Activated T-cell treated with anti-CD3 and anti-CD28 coated beads for 1 hour (primary cell): ENCODE measurements around the gene DPP4.

ENCODE experiments used
- DNase-seq: peaks from one replicate; pipeline ENCODE4 v3.0.0-alpha.2; 2020; ENCODE audit warnings: low read depth

The DPP4 gene

DNA sequence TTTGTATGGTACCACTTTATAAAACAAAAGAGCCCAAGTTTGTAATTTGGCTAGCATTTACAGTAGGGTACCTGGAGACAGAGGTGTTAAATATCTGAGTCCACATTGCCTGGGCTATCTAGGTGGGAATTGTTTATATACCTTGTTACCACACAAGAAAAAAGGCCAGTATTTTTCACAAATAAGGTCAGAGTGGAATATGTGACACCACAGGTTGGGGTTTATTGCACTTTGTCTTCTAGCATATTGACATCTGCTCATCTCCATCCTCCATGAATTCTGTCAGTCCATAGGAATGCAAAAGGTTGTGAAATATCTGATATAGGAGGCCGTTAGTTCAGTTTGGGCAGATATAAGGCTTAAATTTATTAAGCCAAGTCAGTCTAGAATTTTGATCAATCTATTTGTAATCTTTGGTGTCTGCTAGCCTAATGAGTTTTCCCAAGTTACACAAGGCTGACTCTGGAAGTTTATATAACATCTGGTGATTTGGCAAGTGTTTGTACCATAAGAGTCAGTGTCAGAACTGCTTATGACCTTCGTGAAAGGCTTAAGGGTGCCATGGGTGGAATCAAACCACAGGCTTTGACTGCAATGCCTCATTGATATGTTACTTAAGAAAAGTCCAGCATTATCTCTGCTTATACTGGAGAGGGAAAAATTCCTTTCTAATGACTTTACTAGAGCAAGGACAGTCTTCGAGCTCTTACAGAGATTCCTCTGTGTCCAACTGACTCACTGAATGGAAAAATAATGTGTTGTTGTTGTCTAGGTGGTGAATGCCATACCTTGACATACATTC lies 11.3 kb upstream of the DPP4 start:
- DNase-seq: no peak

DNA sequence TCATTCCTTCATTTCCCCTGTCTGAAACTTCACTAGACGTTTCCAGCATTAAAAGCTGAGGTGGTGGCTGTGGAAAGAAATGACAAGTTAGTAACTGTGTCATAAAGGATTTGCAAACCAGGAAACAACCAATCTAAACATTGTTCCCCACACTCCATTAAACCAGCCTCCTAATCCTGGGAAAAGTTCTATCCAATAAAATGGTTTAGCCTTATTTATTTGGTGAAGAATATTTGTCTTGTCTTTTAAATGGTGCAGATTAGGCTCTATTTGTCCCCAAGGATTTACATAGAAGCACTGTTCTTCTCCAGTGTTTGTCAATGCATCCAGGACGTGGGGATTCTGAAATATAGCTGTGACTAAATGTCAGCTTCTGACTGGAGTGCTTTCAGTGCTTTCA lies 10.5 kb upstream of the DPP4 start:
- no peak for DNase-seq

- no peak for DNase-seq
Observed at GRCh38 chr2:162082681-162083080, 8.7 kb upstream of the DPP4 start.

DNA sequence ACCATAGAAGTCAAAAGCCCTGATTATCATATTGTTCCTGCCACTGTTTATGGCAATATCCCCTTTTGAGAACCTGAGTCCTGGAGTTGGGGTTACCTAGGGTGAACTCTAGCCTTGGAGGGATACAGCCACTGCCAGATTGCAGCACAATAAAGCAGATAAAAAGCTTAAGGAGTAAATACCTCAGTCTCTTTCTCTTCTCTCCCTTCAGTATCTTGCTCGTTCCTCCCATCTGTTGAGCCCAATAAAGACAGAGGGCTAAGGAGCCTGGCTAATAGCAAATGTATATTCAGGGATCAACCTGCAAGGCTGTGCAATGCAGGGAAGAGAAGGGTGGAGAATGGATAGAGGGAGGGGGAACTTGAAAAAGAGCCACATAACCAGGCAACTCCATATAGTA lies 8.0 kb upstream of the DPP4 start:
- no peak for DNase-seq

DNA sequence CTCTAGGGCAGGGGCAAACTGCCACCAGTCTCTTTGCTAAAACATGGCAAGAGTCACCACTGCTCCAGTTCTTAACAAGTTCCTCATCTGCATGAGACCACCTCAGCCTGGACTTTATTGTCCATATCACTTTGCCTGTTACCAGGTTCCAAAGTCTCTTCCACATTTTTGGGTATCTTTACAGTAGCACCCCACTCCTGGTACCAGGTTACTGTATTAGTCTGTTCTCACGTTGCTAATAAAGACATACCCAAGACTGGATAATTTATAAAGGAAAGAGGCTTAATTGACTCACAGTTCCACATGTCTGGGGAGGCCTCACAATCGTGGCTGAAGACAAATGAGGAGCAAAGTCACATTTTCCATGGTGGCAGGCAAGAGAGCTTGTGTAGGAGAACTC lies 5.5 kb upstream of the DPP4 start:
- no peak for DNase-seq

- DNase-seq: no peak
Observed at GRCh38 chr2:162075689-162076132, 1.7 kb upstream of the DPP4 start.

DNA sequence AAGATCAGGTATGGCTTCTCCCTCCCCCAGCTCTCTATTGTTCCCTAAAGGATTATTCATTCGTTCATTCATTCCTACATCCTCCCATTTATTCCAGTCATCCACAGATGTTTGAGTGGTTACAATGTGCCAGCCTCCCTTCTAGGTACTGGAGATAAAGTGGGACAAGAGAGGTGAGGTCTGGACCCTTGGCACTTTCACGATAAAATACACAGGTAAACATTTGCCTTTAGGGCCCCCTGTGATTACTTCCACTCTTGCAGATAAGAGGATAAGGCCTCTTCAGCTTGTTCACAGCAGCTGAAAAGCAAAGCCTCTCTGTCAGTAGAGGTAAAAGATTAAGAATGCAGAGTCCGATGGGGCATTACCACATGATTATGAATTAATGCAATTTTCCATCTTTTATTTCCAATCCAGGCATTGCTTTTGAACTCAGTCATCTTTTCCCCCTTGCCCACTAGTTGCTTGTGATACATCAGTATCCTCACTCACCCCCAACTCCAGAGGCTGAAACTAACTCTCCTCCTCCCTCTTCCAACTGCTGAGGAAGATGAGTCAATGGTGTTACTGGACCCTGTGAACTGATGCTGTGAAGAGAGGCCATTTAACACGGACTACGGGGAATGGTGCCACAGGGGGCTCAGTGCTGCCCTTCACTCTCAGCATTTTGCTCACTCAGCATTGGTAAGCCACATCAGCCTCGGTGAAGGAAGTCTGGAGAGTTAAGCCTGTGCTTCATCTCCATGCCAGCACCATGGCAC lies 1.1 kb upstream of the DPP4 start:
- DNase-seq: no peak

GRCh38 chr2:162074632-162074895 lies 549 bp upstream of the DPP4 start:
- DNase-seq: no peak

GRCh38 chr2:162072976-162073887 lies 783 bp downstream of the DPP4 start:
- peak; percentile 21 for DNase-seq

DNA sequence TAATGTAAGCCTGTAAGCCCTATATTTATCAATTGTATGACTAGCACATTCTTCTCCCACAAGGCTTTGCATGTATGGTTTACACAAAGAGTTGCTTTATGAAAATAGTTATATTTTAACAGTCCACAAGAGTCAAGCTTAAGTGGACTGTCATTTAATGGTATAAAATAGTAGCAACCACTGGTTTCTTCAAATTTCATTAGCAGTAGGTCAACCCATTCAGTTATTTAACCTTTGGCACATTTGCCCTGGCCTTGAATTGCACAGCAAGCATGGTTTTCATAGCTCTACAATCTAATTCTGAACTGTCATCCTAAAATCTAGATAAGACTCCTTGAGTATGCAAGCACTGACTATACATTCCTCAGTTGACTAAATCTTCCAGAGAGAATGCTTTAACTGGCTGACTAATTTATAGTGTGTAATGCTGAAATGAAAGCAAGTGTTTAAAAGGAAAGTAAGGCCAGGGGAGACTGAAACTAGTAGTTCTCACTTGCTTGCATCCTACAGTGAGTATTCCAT lies 1.8 kb downstream of the DPP4 start:
- DNase-seq: no peak

GRCh38 chr2:162071001-162071400 lies 3.0 kb downstream of the DPP4 start:
- no peak for DNase-seq

DNA sequence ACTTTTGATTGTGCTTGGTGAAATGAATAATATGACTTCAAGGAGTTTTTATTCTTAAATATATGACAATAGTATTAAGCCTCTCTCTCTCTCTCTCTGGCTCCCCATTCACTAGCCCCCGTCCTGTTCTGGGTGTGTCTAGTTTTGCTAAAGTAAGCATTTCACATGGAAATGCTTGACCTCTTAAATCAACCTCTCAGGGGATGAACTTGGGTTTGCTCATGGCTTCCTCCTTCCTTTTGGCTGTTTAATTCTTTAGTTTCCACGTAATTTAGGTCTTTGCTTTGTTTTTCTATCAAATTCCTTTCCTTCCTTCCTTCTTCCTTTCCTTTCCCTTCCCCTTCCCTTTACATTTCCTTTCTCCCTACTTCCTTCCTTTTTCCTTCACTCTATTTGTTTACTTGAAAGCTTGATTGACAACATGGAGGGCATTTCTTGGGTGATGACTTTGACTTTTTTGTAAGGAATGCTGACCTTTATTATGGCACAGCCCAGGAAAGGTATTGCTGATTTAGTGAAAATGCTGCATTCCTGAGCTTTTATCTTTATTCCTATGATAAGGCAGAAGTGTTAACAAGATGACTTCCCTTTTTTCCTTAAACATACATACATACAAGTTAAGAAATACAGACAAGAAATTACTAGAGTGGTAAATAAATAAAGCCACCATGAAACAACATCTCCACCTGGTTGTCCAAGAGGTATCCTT lies 3.6 kb downstream of the DPP4 start:
- DNase-seq: no peak

DNA sequence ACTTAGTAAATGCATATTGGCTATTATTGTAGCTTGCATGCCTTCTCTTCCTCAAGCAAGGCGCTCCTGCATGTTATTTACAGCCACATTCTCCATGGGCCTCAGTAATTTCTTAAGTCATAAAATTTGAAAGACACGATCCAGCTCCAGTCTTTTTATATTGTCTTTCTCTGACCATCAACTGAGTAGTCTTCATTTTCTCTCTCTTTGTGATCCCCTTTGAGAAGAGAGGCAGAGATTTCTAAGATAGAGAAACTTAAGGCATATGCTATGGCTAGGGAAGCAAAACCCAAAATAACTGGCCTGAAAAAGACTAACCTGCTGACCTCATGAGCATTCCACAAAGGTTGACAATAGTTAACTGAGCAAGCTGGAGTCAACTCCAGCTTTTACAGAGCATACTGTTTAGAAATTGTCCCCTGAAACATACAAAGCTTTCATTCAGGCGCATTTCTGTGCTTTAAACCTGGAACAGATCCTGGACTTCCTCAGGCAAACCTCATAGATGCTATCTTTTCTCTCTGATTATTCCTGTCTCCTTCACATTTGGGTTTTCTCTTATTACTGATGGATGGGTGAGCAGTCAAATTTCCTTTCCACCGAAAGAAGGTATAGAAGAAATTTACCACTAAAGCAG lies 4.6 kb downstream of the DPP4 start:
- no peak for DNase-seq

GRCh38 chr2:162067596-162067995 lies 6.4 kb downstream of the DPP4 start:
- DNase-seq: no peak

DNA sequence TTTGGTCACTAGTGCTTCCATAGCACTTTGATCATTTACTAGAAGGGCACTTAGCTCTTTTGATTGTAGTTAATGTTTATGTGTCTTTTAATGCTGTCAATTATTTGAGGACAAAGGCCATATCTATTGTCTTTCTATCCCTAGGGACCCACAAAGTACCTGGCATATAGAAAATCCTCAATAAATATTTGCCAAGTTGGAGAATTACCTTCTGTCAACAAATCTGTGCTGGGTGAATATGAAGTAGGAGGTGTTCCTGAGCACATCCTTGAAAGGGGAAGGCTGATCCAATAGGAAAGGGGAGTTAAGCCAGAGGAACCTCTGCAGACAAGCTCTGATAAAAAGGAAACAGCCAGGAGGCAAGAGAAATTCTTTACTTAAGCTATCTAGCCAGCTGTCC lies 8.2 kb downstream of the DPP4 start:
- no peak for DNase-seq

GRCh38 chr2:162063899-162064298 lies 10.1 kb downstream of the DPP4 start:
- DNase-seq: no peak

DNA sequence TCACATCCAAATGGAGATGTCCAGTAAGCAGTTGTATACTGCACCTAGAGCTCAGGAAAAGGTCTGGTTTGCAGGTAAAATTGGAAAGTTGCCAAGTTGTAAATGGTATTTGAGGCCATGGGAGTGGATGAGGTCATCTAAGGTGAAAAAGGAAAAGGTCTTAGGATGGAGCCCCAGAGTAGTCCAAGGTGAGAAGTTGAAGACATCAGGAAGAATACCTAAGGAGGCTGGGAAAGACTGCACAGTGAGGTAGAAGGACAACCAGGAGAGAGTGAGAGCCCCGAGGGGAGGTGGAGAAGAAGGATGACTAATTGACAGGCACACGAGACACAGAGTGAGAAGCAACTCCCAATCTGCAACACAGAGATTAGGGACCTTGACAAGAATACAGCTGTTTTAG lies 10.7 kb downstream of the DPP4 start:
- DNase-seq: no peak

DNA sequence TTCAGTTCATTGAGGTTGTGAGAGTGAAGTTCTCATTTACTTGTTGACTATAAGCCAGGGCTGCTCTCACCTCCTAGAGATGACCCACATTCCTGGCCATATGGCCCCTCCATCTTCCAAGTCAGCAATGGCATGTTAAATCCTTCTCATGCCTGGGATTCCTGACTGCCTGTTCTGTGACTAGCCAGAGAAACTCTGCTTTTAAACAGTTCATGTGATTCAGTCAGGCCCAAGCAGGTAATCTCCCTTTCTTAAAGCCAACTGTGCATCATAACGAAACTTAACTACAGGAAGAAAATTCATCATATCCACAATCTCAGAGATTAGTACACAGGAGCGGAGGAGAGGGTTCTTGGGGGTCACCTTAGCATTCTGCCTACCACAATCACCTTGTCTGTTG lies 11.5 kb downstream of the DPP4 start:
- no peak for DNase-seq

DNA sequence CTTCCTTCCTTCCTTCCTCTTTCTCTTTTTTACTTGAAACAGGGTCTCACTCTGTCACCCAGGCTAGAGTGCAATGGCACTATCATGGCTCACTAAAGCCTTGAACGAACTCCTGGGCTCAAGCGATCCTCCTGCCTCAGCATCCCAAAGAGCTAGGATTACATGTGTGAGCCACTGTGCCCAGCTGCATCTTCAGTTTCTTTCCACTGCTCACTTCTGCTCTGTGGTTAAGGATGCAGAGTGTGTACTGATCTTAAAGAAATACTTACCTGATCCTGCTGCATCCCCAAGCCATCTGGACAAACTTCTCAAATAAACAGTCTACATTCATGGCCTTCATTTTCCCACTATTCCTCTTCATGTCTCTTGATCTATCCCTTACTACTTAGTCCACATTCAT lies 13.0 kb downstream of the DPP4 start:
- DNase-seq: no peak

DNA sequence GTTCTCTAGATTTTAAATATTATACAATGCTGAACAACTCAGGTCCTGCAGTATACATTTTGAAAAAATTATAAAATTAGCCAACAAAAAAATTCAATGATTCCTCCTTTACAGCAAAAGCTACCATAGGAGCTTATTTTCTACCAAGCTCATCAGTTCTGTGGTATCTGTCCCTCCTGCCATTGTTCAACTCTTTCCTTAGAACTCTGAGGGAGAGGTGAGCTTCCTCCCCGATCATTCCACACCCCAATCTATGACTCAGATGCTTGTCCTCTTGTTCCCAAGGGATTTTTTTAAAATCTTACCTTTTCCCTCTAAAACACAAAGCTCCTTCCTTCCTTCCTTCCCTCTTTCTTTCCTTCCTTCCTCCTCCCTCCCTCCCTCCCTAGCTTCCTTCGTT lies 13.5 kb downstream of the DPP4 start:
- no peak for DNase-seq

DNA sequence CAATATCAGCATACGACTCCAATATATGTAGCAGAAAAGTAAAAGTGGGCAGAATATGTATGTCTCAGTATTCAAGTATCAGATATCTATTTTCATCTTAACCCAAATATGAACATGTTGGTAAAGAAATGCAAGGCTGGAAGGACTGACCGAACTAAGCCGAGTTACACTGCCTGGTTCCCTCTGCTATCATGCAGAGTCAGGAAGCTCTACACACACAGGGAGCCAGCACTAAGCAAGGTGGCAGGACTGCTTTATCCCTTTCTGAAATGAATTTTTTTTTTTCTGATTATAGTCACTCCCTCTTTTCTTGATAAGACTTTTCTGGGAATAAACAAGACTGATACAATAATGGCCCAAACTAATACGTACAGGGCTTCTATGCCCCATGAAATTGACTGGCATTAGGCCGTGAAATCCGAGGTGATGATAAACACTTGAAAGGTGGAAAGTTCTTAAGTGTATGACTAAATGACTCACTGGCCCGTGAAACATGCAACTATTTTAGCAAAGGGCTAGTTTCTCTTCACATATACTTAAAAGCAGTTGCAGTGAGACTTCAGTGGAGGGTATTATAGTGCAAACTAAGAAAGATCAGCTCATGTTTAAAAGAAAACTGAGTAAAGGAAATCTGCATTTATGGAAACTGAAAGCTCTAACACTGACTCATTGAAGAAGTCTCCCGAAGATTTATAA lies 14.9 kb downstream of the DPP4 start:
- DNase-seq: no peak
